PFSK-1 (cell line): ENCODE data around the gene BIK.

Experiments used
- FOXP2 ChIP-seq: optimal IDR thresholded peaks from 2 replicates; pipeline ENCODE3; 2011; ENCODE audit warnings: borderline replicate concordance, control low read depth, inconsistent platforms; ENCODE audit not compliant: insufficient read depth; ENCODE audit errors: extremely low read length, extremely low read depth
- POLR2AphosphoS5 ChIP-seq: IDR thresholded peaks from 2 replicates; pipeline ENCODE4 v1.6.1; 2012; ENCODE audit warnings: low read depth, mild to moderate bottlenecking, control low read depth, low read length, moderate library complexity
- REST ChIP-seq, 2 experiments: IDR thresholded peaks; 2 replicates each; pipeline versions ENCODE4 v1.6.1 to v1.8.0; 2011 to 2012; ENCODE audit warnings: low read depth in 2 of 2, low read length in 2 of 2, control low read depth in 1 of 2, inconsistent platforms in 1 of 2, mild to moderate bottlenecking in 1 of 2, moderate library complexity in 1 of 2; ENCODE audit not compliant: insufficient read depth in 1 of 2
- SIN3A ChIP-seq: IDR thresholded peaks from 2 replicates; pipeline ENCODE4 v1.6.1; 2012; ENCODE audit warnings: mild to moderate bottlenecking, low read length, moderate library complexity, borderline replicate concordance; ENCODE audit not compliant: insufficient read depth
- TAF1 ChIP-seq: IDR thresholded peaks from 2 replicates; pipeline ENCODE4 v1.6.1; 2012; ENCODE audit warnings: low read length, control low read depth, borderline replicate concordance; ENCODE audit not compliant: insufficient read depth

BIK gene

GRCh38 chr22:43154887-43155536 is 44.5 kb downstream of the BIK start:
- no peak for TF ChIP-seq FOXP2
- no peak for TF ChIP-seq SIN3A
- TF ChIP-seq REST (IDR thresholded peaks at IDR 0.05; ENCODE audit: insufficient read depth in 1 of 2, low read depth in 2 of 2, low read length in 2 of 2): no peak
- TF ChIP-seq POLR2AphosphoS5: no peak
- no peak for TF ChIP-seq TAF1

GRCh38 chr22:43155789-43156188 is 45.2 kb downstream of the BIK start:
- TF ChIP-seq TAF1 (no peak), FOXP2 (no peak), REST (IDR thresholded peaks at IDR 0.05; ENCODE audit: insufficient read depth in 1 of 2, low read depth in 2 of 2, low read length in 2 of 2) (no peak), POLR2AphosphoS5 (no peak), SIN3A (no peak)

GRCh38 chr22:43156413-43156812 is 45.9 kb downstream of the BIK start:
- TF ChIP-seq REST (IDR thresholded peaks at IDR 0.05; ENCODE audit: insufficient read depth in 1 of 2, low read depth in 2 of 2, low read length in 2 of 2) (no peak), TAF1 (no peak), FOXP2 (no peak), SIN3A (no peak), POLR2AphosphoS5 (no peak)

GRCh38 chr22:43157874-43158546 is 47.5 kb downstream of the BIK start:
- TF ChIP-seq TAF1 (no peak), FOXP2 (no peak)

GRCh38 chr22:43158778-43159483 is 48.4 kb downstream of the BIK start:
- no peak for TF ChIP-seq FOXP2
- no peak for TF ChIP-seq POLR2AphosphoS5
- TF ChIP-seq TAF1: no peak
- no peak for TF ChIP-seq SIN3A
- TF ChIP-seq REST (IDR thresholded peaks at IDR 0.05; ENCODE audit: insufficient read depth in 1 of 2, low read depth in 2 of 2, low read length in 2 of 2): no peak
